ENCODE data around the gene METTL8. TPM values are rescaled to one million over a fixed set of nuclear protein-coding genes. Genes with fewer than 3 reads are reported as not detected.
A peak's percentile ranks its signal among the peaks of the same experiment; 100 is the strongest.

The METTL8 gene, protein sequence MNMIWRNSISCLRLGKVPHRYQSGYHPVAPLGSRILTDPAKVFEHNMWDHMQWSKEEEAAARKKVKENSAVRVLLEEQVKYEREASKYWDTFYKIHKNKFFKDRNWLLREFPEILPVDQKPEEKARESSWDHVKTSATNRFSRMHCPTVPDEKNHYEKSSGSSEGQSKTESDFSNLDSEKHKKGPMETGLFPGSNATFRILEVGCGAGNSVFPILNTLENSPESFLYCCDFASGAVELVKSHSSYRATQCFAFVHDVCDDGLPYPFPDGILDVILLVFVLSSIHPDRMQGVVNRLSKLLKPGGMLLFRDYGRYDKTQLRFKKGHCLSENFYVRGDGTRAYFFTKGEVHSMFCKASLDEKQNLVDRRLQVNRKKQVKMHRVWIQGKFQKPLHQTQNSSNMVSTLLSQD
- total RNA-seq, result 1 to 10 TPM; 4.3 to 9.0 (median 6.3) TPM
- polyA plus RNA-seq, result 1 to 10 TPM; 2.2 to 2.6 TPM

- FAIRE-seq (no peak), ATAC-seq (no peak), DNase-seq (no peak)
- WGBS, 2 donors, result 0 to 1% methylated on average over 14 to 15 of the region's 15 CpGs
- Histone ChIP-seq H3K4me1 (peaks cover 0 to 18% (median 7%) of the 10 kb centered on the region in 3 donors), H3K9me3 (no peaks in the 10 kb centered on the region), H3K4me3 (peak within 1 kb of the TSS; percentile 56 to 89 (median 76)), H3K27me3 (no peaks in the 10 kb centered on the region), H3K27ac (peak within 1 kb of the TSS; percentile 89 to 97 (median 94)), H3K36me3 (peaks cover 0 to 3% (median 0%) of the 10 kb centered on the region in 3 donors)
- intact Hi-C loops (cut with DNase I), result no loop called here
- TF ChIP-seq, protein P1, sequence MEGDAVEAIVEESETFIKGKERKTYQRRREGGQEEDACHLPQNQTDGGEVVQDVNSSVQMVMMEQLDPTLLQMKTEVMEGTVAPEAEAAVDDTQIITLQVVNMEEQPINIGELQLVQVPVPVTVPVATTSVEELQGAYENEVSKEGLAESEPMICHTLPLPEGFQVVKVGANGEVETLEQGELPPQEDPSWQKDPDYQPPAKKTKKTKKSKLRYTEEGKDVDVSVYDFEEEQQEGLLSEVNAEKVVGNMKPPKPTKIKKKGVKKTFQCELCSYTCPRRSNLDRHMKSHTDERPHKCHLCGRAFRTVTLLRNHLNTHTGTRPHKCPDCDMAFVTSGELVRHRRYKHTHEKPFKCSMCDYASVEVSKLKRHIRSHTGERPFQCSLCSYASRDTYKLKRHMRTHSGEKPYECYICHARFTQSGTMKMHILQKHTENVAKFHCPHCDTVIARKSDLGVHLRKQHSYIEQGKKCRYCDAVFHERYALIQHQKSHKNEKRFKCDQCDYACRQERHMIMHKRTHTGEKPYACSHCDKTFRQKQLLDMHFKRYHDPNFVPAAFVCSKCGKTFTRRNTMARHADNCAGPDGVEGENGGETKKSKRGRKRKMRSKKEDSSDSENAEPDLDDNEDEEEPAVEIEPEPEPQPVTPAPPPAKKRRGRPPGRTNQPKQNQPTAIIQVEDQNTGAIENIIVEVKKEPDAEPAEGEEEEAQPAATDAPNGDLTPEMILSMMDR (IDR thresholded peaks at IDR 0.05), result no peak
Observed at GRCh38 chr2:171433763-171434012, at the start of gene METTL8. METTL8 (minus strand) TSS chr2:171433990; CDS start chr2:171392185, 41,805 bp downstream.

DNA sequence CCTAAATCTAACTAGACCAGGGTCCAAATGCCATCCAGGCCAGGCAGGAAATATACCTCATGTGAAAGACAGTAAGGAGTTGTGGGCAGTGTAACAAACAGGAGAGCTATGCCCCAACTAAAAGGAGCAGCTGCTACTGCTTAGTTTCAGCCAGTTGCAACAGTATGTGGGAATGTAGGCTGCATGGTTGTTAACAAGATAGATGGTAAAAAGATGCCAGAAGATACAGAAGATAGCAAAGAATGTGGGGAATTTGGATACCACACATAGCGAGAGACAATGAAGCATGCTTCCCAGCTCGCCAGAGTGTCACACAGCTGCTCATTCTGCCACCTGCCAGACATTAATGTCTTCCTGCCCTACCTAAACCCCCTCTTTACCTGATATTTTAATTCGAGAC lies 49.1 kb upstream of the METTL8 start:
- Histone ChIP-seq H3K4me3 (no peak overlapping the region), H3K4me1 (no peaks in the 10 kb centered on the region), H3K9me3 (no peaks in the 10 kb centered on the region), H3K27ac (no peak overlapping the region), H3K36me3 (peaks cover 0 to 7% (median 0%) of the 10 kb centered on the region in 3 donors), H3K27me3 (no peaks in the 10 kb centered on the region)
- WGBS, 2 donors, result 86 to 91% methylated on average over 3 of the region's 3 CpGs
- intact Hi-C loops (cut with DNase I), result no loop called here
- FAIRE-seq, result no peak
- no peak for ATAC-seq
- TF ChIP-seq, protein P1 (IDR thresholded peaks at IDR 0.05), result no peak
- DNase-seq, result no peak

- H3K27me3 ChIP-seq, result no peaks in the 10 kb centered on the region
- no peaks in the 10 kb centered on the region for H3K4me1 ChIP-seq
- no peaks in the 10 kb centered on the region for H3K9me3 ChIP-seq
- intact Hi-C loops (cut with DNase I), result no loop called here
- H3K4me3 ChIP-seq, result no peak overlapping the region
- peaks cover 0 to 7% (median 0%) of the 10 kb centered on the region in 3 donors for H3K36me3 ChIP-seq
- H3K27ac ChIP-seq, result no peak overlapping the region
- DNase-seq, result no peak
- ATAC-seq, result no peak
- no peak for FAIRE-seq
- TF ChIP-seq, protein P1 (IDR thresholded peaks at IDR 0.05), result no peak
Observed at GRCh38 chr2:171482308-171482707, 48.5 kb upstream of the METTL8 start.

GRCh38 chr2:171480908-171481307 lies 47.1 kb upstream of the METTL8 start:
- no peak overlapping the region for H3K4me3 ChIP-seq
- H3K36me3 ChIP-seq, result peaks cover 0 to 7% (median 0%) of the 10 kb centered on the region in 3 donors
- ATAC-seq, result no peak
- intact Hi-C loops (cut with DNase I), result no loop called here
- H3K4me1 ChIP-seq, result no peaks in the 10 kb centered on the region
- H3K27me3 ChIP-seq, result no peaks in the 10 kb centered on the region
- no peak for DNase-seq
- FAIRE-seq, result no peak
- no peak overlapping the region for H3K27ac ChIP-seq
- TF ChIP-seq, protein P1 (IDR thresholded peaks at IDR 0.05), result no peak
- H3K9me3 ChIP-seq, result no peaks in the 10 kb centered on the region
- 97% methylated on average over 1 of the region's 1 CpG for WGBS, 2 donors

DNA sequence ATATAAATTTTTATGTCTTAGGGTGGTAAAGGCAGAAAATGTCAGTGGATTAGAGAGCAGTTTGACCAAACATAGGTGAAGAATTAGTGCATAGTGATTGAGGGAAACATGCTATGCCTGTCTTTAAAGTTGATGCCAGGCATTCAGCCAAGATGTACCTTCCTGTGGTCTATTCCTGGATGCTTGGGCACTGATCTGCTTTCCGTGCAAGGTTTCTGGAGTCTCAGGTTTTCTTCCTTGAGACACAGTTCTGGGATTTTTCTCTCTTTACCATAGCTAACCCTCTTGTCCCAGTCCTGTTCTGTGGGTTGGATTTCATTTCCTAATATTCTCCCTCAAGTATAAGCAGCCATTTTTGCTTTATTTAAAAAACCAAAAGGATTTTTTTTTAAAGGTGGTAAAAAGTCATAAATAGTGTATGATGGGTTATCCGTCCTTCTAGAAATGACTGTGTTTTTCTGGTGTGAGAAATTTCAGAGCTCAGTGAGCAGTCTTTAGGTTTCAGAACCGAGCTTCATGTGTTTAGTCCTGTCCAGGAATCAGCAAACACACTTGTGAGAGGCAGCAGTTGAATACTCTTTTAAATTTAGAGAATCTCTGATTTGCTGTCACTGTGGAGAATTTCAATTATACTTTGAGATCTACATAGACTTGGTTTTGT lies 45.5 kb upstream of the METTL8 start:
- TF ChIP-seq, protein P1 (IDR thresholded peaks at IDR 0.05), result no peak
- DNase-seq (no peak), ATAC-seq (no peak), FAIRE-seq (no peak)
- Histone ChIP-seq H3K27ac (no peak overlapping the region), H3K9me3 (no peaks in the 10 kb centered on the region), H3K36me3 (peaks cover 0 to 7% (median 0%) of the 10 kb centered on the region in 3 donors), H3K27me3 (no peaks in the 10 kb centered on the region), H3K4me1 (no peaks in the 10 kb centered on the region), H3K4me3 (no peak overlapping the region)
- intact Hi-C loops (cut with DNase I), result no loop called here
- 86 to 90% methylated on average over 3 of the region's 3 CpGs for WGBS, 2 donors

All from pancreas (tissue), 10 donors.